Activated CD8-positive, alpha-beta memory T cell treated with anti-CD3 and anti-CD28 coated beads, Interleukin-2, amount 50 U/mL, for 1 hour (primary cell): ENCODE results near the gene ERGIC1.
"Not testable (repeated sequence)": the region's sequence is repeated elsewhere in the genome, so short reads cannot be mapped to it uniquely, and the experiment has no call there.

ENCODE experiments used
- DNase-seq: peaks from one replicate; pipeline ENCODE4 v3.0.0-alpha.2; 2020; ENCODE audit errors: extremely low read depth

ERGIC1 gene

DNA sequence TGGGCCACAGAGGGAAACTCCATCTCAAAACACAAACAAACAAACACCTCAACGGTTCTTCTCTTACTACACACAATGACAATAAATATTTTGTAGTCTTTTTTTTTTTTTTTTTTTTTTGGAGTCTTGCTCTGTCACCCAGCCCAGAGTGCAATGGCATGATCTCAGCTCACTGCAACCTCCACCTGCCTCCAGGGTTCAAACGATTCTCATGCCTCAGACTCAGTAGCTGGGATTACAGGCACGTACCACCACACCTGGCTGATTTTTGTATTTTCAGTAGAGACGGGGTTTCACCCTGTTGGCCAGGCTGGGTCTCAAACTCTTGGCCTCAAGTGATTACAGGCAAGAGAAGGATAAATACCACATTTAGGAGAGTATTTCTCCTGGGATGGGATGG, 30.1 kb downstream of the ERGIC1 start:
- DNase-seq: not testable (repeated sequence)

DNA sequence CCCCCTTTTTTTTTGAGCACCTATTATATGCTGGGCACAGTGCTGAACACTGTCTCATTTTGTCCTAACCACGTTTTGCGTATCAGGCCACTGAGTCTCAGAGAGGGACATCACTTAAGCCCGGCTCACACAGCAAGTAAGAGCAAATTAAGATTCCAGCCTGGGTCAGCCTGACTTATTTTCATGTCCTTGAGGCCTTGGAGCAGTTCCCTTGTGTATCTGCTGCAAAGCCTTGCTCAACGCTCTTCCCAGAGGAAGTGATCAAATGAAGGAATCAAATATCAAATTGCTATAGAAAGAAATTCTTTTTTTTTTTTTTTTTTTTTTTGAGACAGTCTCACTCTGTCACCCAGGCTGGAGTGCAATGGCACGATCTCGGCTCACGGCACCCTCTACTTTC, 30.7 kb downstream of the ERGIC1 start:
- DNase-seq: no peak

DNA sequence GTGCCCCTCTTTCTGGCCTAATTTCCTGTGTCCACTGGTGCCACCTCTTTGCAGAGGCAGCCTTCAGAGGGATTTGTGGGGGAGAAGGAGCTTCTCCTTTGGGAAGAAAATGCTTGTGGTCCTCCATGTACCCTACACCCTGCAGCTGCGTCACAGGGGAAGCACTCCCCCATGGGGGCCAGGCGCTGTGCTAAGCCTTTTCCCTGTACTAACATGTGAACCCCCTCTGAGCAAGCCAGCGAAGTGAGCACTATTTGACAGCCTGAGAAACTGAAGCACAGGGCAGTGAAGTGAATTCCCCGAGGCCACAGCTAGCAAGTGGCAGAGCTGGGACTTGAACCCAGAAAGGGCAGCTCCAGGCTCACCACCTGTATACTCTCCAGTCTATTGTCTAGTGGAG, 32.3 kb downstream of the ERGIC1 start:
- no peak for DNase-seq

DNA sequence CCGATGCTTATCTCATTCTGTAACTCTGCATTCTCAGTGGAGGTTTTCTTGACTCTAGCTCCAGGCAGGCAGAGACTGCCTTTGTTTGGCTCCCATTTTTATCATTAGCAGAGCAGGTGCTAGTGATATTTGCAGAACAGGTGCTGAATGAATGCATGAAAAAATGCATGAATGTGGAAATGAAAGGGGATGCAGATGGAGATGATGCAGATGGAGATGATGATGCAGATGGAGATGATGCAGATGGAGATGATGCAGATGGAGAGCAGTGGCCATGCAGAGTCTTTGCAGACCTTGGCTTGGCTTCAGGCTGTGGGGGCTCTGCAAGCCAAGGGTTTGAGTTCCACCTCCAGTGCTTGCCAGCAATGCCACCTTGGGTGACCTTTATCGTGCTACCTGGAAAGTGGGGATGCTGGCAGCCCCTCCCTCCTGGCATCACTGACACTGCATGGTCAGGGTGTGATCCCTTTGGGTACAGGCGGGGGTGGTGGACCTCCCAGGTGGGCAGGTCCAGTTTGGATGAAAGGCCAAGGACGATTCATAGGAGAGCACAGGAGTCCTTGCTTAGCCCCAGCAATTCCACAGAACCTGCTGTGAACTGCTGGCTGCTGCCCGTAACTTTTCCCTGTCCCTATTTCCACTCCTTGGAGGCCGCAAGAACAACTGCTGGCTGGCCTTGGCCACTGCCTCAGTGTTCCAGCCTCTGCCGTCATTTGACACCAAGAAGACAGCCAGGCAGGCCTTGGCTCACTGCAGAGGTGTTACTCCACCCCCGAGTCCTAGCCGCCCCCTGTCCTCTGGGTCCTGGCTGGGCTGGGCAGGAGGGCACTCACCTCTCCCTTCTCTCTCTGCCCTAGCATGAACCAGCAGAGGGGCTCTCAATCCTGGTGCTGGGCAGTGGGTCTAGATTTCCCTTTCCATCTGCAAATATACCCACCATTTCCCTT, 33.0 kb downstream of the ERGIC1 start:
- no peak for DNase-seq

DNA sequence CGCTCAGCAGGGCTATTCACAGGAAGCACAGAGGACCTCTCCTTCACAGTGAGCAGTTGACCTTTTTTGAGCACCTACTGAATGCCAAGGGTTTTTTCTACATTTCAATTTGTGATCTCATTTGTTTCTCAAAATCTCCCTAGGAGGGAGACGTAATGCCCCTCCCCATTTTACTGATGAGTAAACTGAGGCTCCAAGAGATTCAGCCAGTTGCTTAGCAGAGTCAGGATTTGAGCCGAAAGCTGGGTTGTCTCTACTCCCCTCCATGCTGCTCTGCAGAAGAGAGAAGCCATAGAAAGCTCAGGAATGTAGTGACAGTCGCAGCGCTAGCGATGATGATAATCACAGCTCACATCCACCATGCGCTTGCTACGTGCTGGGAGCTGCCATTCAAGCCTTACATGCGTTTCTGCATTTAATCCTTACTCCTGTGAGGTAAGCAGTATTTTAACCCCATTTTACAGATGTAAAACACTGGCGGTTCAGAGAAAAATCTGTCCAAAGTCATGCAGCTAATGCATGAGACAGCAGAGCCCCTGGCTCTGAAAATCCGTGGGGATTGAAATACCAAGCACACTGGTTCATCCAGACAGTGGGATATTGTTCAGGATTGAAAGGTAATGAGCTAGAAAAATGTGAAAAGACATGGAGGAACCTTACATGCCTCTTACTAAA, 33.8 kb downstream of the ERGIC1 start:
- DNase-seq: no peak

DNA sequence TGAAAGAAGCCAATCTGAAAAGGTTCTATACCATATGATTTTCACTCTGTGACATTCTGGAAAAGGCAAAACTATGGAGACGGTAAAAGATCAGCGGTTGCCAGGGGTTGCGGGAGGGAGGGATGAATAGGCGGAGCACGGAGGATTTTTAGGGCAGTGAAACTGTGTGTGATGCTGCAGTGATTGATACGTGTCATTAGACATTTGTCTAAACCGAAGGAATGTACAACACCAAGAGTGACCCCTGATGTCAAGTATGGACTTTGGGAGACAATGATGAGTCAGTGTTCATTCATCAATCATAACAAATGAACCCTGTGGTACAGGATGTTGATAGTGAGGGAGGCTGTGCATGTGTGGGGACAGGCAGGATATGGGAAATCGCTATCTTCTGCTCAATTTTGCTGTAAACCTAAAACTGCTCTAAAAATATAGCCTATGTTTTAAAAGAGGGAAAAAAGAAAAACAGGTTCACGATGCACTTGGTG, 34.4 kb downstream of the ERGIC1 start:
- DNase-seq: no peak

DNA sequence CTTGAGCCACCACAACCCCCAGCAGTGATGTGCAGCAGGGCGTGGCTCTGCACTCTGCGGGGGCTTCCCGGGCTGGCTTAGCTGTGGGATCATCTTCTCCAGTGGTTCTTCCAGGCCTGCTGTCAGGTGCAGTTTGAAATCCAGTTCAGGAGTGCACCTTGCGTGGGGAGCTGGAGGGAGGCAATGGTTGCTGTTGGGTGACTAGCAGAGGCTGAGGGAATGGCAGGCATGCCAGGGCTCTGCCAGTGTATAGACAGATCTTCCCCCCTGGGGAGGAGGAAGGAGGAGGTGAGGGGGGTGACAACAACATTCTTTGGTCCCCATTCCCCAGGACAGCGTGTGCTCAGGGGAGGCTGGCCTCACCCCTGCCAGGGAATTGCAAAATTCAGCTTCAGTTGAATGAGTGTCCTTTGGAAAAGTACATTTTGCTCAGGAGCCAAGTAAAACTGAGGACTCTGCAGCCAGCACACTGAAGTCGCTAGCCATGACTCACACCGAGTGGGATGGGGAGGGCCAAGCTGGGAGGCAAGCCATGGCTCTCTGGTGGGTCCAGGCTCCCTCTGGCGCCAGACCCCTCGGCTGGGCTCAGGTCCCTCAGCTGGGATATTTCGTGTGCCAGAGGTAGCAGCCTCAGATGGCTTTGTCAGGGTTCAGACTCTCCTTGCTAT, 35.0 kb downstream of the ERGIC1 start:
- no peak for DNase-seq

DNA sequence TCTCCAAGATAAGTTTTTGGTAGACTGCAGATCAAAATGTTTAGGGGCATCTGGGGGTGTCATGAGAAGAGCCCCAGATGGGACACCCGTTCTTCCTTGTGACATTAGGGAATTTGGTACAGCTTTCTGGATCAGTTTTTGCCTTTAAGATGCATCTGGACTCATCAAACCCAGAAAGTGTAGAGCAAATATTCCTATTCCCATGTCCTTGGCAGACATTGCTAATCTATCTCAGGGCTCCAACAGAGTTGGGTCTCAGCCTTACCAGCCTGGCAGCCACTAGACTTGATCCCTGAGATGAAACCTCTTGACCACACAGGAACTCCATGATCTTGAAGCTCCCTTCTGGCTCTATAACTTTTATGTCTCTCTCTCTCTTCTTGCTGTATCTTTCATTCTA, 35.6 kb downstream of the ERGIC1 start:
- DNase-seq: no peak

DNA sequence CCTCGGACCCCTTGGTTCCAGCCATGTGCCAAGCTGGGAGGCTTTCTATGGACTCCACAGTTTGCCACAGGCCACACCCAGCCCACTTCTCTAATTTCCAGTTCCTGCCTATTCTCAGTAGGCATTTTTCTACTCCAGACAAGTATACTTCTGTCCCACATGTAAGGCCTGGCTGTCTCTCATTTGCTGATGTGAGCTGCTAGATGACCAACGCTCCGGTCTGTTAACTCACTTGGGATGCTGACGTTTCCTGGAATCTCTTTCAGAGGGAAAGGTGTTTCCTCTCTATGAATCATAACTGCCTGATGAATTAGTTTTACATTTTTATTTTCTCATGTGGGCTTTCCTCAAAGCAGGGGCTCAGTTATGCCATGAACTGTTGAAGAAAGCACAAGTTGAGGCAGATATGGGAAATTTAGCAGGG, 36.3 kb downstream of the ERGIC1 start:
- no peak for DNase-seq

DNA sequence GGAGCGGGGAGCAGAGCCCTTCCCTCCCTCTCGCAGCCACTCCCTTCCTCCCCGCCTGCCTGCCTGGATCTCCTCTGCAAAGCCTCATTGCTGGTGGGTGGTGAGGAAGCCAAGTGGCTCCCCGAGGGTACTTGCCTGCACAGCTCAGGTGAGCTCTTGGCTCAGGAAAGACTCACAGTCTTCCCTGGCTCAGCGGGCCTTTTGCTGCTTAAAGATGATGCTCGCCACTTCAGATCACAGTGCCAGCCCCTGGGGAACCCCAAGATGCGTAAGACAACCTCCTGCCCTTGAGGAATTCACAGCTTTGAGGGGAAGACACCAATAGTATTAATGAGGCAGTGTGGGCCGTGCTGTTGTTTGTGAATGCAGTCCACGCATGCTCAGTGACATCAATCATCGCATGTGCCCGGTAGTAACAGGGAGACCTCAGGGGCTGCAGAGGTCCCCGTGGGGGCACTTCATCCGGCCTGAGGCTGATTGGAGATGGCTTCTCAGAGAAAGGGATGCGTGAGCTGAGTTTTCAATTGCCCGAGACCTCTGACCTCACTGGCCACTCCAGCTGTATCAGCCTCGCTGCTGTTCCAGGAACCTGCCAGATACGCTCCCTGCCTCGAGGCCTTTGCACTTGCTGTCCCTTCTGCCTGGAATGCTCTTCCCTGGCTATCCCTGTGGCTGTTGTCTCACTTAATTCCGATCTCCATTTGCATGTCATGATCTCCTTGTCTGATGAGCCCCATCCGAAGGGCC, 36.8 kb downstream of the ERGIC1 start:
- DNase-seq: no peak

DNA sequence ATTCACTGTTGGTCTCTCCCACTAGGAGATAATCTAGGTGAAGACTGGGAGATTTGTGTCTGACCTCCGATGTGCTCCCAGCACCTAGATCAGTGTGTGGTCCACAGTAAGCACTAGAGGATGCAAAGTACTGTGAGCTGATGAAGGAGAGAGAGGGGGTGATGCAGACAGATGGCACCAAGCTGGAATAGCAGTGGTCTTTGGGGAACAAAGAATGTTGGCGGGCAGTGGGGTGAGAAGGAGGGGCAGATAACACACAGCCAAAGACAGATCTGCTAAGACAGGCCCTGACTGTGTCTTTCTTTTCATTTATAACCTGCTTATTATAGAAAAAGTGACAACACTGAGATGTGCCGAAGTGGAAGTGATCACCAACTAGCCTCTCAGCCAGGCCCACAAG, 37.5 kb downstream of the ERGIC1 start:
- DNase-seq: no peak

DNA sequence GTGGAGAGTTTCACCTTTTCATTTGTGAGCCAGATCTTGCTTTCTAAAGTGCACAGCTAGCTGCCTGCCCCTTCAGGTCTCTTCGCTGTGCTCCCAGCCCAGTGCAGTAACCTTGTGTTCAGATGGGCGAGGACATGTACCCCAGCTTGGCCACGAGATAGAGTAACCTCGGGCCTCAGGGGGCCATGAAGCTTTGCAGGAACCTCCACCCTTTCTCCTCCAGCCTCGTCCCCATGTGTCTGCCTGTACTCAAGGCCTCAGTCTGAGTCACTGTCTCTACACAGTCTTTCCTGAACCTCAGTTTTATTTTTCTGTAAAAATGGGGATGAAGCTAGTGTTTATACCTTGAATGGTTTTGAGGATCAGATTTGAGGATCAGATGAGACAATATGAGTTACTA, 37.9 kb downstream of the ERGIC1 start:
- no peak for DNase-seq

DNA sequence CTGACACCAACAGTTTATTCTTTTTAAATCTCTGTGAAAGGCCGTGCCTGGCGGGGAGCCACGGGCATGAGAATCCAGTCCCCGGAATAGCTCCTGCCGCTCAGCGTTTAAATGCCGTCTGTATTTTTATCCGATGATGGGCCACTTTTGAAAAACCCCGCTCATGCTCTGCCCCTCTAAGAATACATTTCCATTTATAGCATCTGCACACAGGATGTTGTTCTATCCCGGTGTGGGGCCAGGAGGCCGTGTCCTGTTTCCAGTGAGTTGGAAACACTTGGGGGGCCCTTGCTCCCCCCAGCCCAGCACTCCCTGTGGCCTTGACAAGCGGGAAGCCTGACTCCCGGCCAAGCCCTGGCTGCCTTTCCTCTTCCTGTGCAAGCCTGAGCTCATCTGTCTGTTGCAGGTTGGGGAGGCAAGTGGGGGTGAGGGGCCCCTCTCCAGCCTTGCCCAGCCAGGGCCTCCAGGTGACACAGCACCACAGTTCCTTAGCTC, 39.0 kb downstream of the ERGIC1 start:
- DNase-seq: no peak

DNA sequence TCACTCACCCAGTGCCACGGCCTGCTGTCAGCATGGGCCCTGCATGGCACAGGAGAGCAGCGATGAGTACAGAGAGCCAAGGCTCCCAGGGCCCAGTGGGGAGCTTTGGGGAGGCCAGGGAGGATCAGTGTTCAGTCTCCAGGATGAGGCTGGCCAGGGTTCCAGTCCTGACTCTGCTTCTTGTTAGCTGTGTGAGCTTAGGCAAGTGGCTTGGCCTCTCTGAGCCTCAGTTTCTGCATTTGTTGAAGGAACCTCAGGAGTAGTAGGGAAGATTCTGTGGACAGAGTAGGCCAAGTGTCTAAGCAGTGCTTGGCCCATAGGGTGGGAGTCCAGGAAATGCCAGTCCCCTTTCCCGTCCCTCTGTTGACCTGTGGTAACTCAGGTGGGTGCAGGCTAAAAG, 39.5 kb downstream of the ERGIC1 start:
- DNase-seq: no peak

DNA sequence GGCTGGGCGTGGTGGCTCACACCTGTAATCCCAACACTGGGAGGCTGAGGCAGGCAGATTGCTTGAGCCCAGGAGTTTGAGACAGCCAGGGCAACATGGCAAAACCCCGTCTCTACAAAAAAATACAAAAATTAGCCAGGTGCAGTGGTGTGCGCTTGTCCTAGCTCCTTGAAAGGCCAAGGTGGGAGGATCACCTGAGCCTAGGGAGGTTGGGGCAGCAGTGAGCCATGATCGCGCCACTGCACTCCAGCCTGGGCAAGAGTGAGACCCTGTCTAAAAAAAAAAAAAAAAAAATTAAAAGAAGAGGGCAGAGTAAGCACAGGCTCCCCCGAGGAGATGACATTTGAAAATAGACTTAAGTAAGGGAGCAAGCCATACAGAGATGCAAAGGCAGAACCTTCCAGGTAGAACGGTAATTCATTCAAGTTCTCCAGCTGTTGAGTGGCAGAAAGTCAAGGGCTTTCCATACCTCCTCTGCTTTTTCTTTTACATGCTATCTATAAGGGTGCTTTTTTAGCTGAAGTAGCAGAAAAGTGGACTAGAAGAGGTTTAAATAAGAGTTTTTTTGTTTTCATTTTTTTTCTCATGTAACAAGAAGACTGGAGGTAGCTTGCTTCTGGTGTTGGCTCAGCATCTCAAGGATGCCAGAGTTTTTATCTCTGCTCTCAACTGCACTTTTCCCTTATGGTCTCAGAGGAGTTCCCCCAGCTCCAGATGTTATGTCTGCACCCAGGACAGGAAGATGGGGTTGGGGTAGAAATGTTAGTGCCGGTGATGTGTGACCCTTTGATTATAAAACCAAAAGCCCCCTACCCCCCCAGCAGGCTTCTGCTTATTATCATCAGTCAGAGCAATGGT, 40.8 kb downstream of the ERGIC1 start:
- no peak for DNase-seq

DNA sequence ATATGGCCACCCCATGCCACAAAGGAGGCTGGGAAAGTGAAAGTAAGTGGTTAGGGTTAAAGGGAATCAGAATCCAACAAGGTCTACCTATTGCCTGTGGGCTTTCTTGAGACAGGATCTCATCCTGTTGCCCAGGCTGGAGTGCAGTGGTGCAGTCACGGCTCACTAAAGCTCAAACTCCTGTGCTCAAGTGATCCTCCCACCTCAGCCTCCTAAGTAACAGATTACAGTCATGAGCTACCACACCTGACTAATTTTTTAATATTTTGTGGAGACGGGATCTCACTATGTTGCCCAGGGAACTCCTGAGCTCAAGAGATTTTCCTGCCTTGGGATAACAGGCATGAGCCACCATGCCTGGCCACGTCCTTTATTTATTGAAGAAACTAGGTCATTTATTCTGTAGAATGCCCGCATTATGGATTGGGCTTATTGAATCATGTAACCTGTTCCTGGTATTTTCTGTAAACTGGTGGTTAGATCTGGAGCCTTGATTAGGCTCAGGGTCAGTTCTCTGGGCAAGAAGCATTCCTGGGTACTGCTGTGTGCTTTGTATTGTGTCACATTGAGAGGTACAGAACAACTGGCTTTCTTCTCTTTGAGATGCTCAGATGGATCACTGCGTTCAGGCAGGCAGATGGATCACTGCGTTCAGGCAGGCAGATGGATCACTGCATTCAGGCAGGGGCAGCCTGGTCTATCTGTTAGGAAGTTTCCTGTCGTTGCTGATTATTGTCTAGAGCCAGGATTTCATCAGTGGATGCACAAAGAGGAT, 41.6 kb downstream of the ERGIC1 start:
- no peak for DNase-seq

DNA sequence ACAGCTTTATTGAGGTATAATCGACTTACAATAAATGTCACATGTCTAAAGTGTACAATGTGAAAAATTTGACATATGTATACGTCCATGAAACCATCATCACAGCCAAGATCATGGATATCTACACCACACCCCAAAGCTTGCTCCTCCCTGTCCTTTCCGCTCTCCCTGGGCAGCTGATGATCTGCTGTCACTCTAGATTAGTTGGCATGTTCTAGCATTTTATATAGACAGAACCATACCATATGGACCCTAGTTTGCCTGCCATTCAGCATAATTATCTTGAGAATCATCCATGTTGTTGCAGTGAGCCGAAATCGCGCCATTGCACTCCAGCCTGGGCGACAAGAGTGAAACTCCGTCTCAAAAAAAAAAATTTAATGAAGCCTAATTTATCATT, 42.5 kb downstream of the ERGIC1 start:
- DNase-seq: no peak

DNA sequence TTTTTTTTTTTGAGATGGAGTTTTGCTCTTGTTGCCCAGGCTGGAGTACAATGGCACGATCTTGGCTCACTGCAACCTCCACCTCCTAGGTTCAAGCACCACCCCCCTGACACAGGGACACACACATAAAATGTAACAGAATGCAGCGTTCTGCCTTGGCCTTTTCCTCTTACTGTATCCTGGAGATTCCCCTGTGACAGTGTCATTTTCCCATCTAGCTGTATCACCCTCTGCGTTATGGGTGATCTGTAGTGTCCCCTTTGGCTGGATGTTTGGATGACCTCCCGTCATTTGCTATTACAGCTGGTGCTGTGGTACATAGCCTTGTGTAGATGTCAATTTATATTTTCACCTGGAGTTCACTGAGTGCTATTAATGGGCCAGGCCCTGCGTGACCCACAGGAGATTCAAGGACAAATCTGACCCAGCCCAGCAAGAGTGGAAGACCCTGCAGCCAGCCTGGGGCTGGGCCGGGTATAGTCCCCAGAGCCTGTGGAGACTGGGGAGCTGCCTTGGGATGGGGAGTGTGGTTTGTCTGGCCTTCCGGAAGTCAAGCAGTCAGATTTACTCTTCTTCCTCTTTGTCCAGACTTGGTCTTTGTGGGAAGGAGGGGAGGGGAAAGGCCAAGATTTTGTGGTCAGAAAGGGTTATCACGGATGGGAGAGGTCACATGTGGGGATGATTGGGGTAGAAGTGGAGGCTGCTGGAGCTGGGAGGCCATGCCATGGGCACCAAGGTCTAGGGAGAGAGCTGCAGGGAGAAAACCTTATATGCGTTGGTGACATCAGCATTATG, 43.6 kb downstream of the ERGIC1 start:
- DNase-seq: no peak

DNA sequence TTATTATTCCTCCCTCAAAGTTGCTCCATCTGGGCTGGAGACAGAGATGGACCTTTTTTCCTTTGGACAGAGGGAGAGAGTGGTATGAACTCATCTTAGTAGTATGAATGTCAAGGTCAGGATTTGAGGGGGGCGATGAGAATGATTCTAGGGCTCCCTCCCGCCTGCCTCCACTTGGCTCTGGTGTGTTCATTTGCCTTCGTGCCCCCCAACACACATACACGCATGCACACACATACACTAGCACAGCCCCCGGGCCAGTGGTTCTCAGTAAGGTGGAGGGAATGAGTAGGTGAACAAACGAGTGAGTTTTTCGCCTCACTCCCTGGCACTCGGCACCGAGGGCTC, 44.5 kb downstream of the ERGIC1 start:
- no peak for DNase-seq
